Right cardiac atrium (tissue), 5 donors: ENCODE results near the gene RAD1. TPM values are rescaled to one million over a fixed set of nuclear protein-coding genes. Genes with fewer than 3 reads are reported as not detected.
A peak's percentile ranks its signal among the peaks of the same experiment; 100 is the strongest.

ENCODE experiments used
- ATAC-seq, 2 donors: fragments of 200-7000 bp; cut with Tn5 transposase; one replicate each; pipeline versions ENCODE4 v1.8.0 to v1.9.1; 2020; ENCODE audit warnings: moderate library complexity in 2 of 2, mild to moderate bottlenecking in 1 of 2
- DNase-seq, 3 donors: peaks; one replicate each; pipeline ENCODE4 v3.0.0-alpha.2; 2020
- H3K27ac ChIP-seq: one replicate; pipeline ENCODE4 v1.5.1; 2013; ENCODE audit warnings: mild to moderate bottlenecking, low read length, control low read depth, moderate library complexity
- H3K27me3 ChIP-seq: one replicate; pipeline ENCODE4 v1.6.1; 2013; ENCODE audit not compliant: control insufficient read depth, insufficient read depth
- H3K4me1 ChIP-seq: one replicate; pipeline ENCODE4 v1.6.1; 2013; ENCODE audit warnings: low read length; ENCODE audit not compliant: control insufficient read depth, insufficient read depth
- H3K4me3 ChIP-seq: one replicate; pipeline ENCODE4 v1.5.1; 2013; ENCODE audit warnings: low read length, control low read depth
- H3K9me3 ChIP-seq: one replicate; pipeline ENCODE4 v1.6.1; 2013; ENCODE audit warnings: low read length; ENCODE audit not compliant: control insufficient read depth
- WGBS: extraction: QIAGEN DNeasy Blood & Tissue Kit; methylation state at CpG from one replicate; pipeline ENCODE4 v1.1.7; 2013; 5-methylcytosine and 5-hydroxymethylcytosine counted together
- intact Hi-C, 4 donors: fragments of 100-400 bp; cut with DNase I; formaldehyde crosslinking; loops; one replicate each; pipeline versions ENCODE4 v1.11.0 to v1.14.0; 2022 to 2023
- polyA plus RNA-seq: library from polyadenylated mRNA; stranded (reverse); fragments of 200-250 nt; gene quantifications from one replicate; pipeline ENCODE4 v1.2.3, GENCODE V29; 2013
- total RNA-seq, 4 donors: library from RNA; stranded (reverse); fragmentation: NEBNext Ultra II Directional; extraction: Animal tissue kit (Norgen Biotek cat#: 25700); gene quantifications; one replicate each; pipeline ENCODE4 v1.2.1, GENCODE V29; 2021
- donor health status: healthy with polysubstance abuse.
- donor health status: DM: no; HTN: yes; CAD: no.
- donor health status: DM: no; HTN: no; CAD: no.
- donor health status: DM: no; HTN: yes; CAD: no; lungs with severe emphysema.
- donor health status: DM: yes; HTN: yes; CAD: no.

The RAD1 gene
- total and polyA plus RNA-seq, 5 donors, result 24.1 to 29.1 (median 25.1) TPM

- Histone ChIP-seq H3K9me3 (no peaks in the 10 kb centered on the region), H3K4me3 (peak overlapping the region; percentile 94), H3K27me3 (no peaks in the 10 kb centered on the region), H3K4me1 (peaks cover 4% of the 10 kb centered on the region), H3K27ac (peak overlapping the region; percentile 68)
- no peak for ATAC-seq
- intact Hi-C loops, result no loop called here
- WGBS, result 0% methylated on average over 20 of the region's 20 CpGs
- DNase-seq, result no peak
These were observed 520 bp upstream of the RAD1 start for GRCh38 chr5:34915856-34916192.

GRCh38 chr5:34914671-34915138 is 599 bp downstream of the RAD1 start:
- Histone ChIP-seq H3K4me1 (peaks cover 4% of the 10 kb centered on the region), H3K27me3 (no peaks in the 10 kb centered on the region), H3K9me3 (no peaks in the 10 kb centered on the region), H3K4me3 (peak overlapping the region; percentile 94), H3K27ac (peak overlapping the region; percentile 88)
- intact Hi-C loops, result no loop called here
- DNase-seq, result peak; percentile 29 to 75 (median 69)
- ATAC-seq, result peak; percentile 7 to 20
- 3% methylated on average over 20 of the region's 20 CpGs for WGBS

- DNase-seq, result no peak
- Histone ChIP-seq H3K9me3 (no peaks in the 10 kb centered on the region), H3K4me3 (no peak overlapping the region), H3K4me1 (peaks cover 4% of the 10 kb centered on the region), H3K27me3 (no peaks in the 10 kb centered on the region), H3K27ac (no peak overlapping the region)
- ATAC-seq, result no peak
- intact Hi-C loops, result no loop called here
- 75% methylated on average over 2 of the region's 2 CpGs for WGBS
These were observed 2.2 kb downstream of the RAD1 start for GRCh38 chr5:34913072-34913471.

- 84% methylated on average over 2 of the region's 2 CpGs for WGBS
- Histone ChIP-seq H3K9me3 (no peaks in the 10 kb centered on the region), H3K4me3 (no peak overlapping the region), H3K27ac (no peak overlapping the region), H3K27me3 (no peaks in the 10 kb centered on the region), H3K4me1 (no peaks in the 10 kb centered on the region)
- intact Hi-C loops, result no loop called here
- ATAC-seq, result no peak
- DNase-seq, result no peak
These were observed 9.7 kb downstream of the RAD1 start for GRCh38 chr5:34905564-34905963.

- H3K27ac ChIP-seq, result no peak overlapping the region
- no peak for ATAC-seq
- DNase-seq, result no peak
- H3K9me3 ChIP-seq, result no peaks in the 10 kb centered on the region
- intact Hi-C loops, result no loop called here
- WGBS, result 98% methylated on average over 1 of the region's 1 CpG
- no peaks in the 10 kb centered on the region for H3K4me1 ChIP-seq
- H3K4me3 ChIP-seq, result no peak overlapping the region
- no peaks in the 10 kb centered on the region for H3K27me3 ChIP-seq
These were observed 12.0 kb downstream of the RAD1 start for GRCh38 chr5:34903260-34903659.

- no peaks in the 10 kb centered on the region for H3K4me1 ChIP-seq
- 94% methylated on average over 6 of the region's 6 CpGs for WGBS
- ATAC-seq (no peak), DNase-seq (no peak)
- H3K27me3 ChIP-seq, result no peaks in the 10 kb centered on the region
- H3K27ac ChIP-seq, result no peak overlapping the region
- no peaks in the 10 kb centered on the region for H3K9me3 ChIP-seq
- intact Hi-C loops, result no loop called here
- H3K4me3 ChIP-seq, result no peak overlapping the region
These were observed 14.7 kb downstream of the RAD1 start for GRCh38 chr5:34900652-34901051.

- H3K27me3 ChIP-seq, result no peaks in the 10 kb centered on the region
- H3K9me3 ChIP-seq, result no peaks in the 10 kb centered on the region
- H3K4me1 ChIP-seq, result no peaks in the 10 kb centered on the region
- ATAC-seq (no peak), DNase-seq (no peak)
- H3K27ac ChIP-seq, result no peak overlapping the region
- intact Hi-C loops, result loop anchor here (2.0 to 10.0 kb wide), 6 partner anchors 244 to 424 kb away; partner anchors contain the start of gene RAI14 (in 1 of the 4)
- WGBS, result 96% methylated on average over 2 of the region's 2 CpGs
- no peak overlapping the region for H3K4me3 ChIP-seq
These were observed 16.2 kb downstream of the RAD1 start for GRCh38 chr5:34899066-34899465.

GRCh38 chr5:34898258-34898895 is 16.9 kb downstream of the RAD1 start:
- H3K27me3 ChIP-seq, result no peaks in the 10 kb centered on the region
- H3K27ac ChIP-seq, result no peak overlapping the region
- H3K9me3 ChIP-seq, result no peaks in the 10 kb centered on the region
- peak; percentile 85 to 86 for ATAC-seq
- no peaks in the 10 kb centered on the region for H3K4me1 ChIP-seq
- peak; percentile 51 to 80 (median 69) for DNase-seq
- intact Hi-C loops, result loop anchor here (2.0 to 10.0 kb wide), 6 partner anchors 244 to 424 kb away; partner anchors contain the start of gene RAI14 (in 1 of the 4)
- WGBS, result 2% methylated on average over 3 of the region's 3 CpGs
- H3K4me3 ChIP-seq, result no peak overlapping the region

- Histone ChIP-seq H3K9me3 (no peaks in the 10 kb centered on the region), H3K27ac (no peak overlapping the region), H3K27me3 (no peaks in the 10 kb centered on the region), H3K4me1 (no peaks in the 10 kb centered on the region), H3K4me3 (no peak overlapping the region)
- ATAC-seq, result no peak
- DNase-seq, result no peak
- intact Hi-C loops, result loop anchor here (2.0 to 10.0 kb wide), 6 partner anchors 243 to 423 kb away; partner anchors contain the start of gene RAI14 (in 1 of the 4)
These were observed 17.7 kb downstream of the RAD1 start for GRCh38 chr5:34897646-34898045.

- 86% methylated on average over 2 of the region's 2 CpGs for WGBS
- intact Hi-C loops, result loop anchor here (5.0 to 10.0 kb wide), 5 partner anchors 241 to 421 kb away; partner anchors contain the start of gene RAI14 (in 1 of the 4)
These were observed 19.5 kb downstream of the RAD1 start for GRCh38 chr5:34895641-34896419.

GRCh38 chr5:34894716-34895115 is 20.6 kb downstream of the RAD1 start:
- intact Hi-C loops, result loop anchor here (5.0 to 10.0 kb wide), 5 partner anchors 240 to 420 kb away; partner anchors contain the start of gene RAI14 (in 1 of the 4)
- Histone ChIP-seq H3K27me3 (no peaks in the 10 kb centered on the region), H3K4me1 (no peaks in the 10 kb centered on the region), H3K27ac (no peak overlapping the region), H3K4me3 (no peak overlapping the region), H3K9me3 (no peaks in the 10 kb centered on the region)
- 97% methylated on average over 1 of the region's 1 CpG for whole genome bisulfite sequencing
- ATAC-seq, result no peak
- no peak for DNase-seq

More at GRCh38 chr5:34895641-34896419, 19.5 kb downstream of the RAD1 start:
- Histone ChIP-seq H3K4me1 (no peaks in the 10 kb centered on the region), H3K9me3 (no peaks in the 10 kb centered on the region), H3K4me3 (no peak overlapping the region), H3K27me3 (no peaks in the 10 kb centered on the region), H3K27ac (no peak overlapping the region)
- ATAC-seq (peak in 1 of 2 donors; percentile 33), DNase-seq (no peak)
